HT1080 (cell line): ENCODE data around the gene MAP3K7CL. TPM values are rescaled to one million over a fixed set of nuclear protein-coding genes. Genes with fewer than 3 reads are reported as not detected.

ENCODE experiments used
- DNase-seq: peaks from one replicate; pipeline ENCODE4 v3.0.0-alpha.2; 2015; ENCODE audit warnings: low read depth
- total RNA-seq: library from RNA; depleted of rRNA; stranded (reverse); fragments of >200 nt; shearing (Covaris generic); gene quantifications from 2 replicates; pipeline ENCODE4 v1.2.3, GENCODE V29; 2014

MAP3K7CL gene
- total RNA-seq, 1 experiment from 2014 or later, result 5.6 TPM

DNA sequence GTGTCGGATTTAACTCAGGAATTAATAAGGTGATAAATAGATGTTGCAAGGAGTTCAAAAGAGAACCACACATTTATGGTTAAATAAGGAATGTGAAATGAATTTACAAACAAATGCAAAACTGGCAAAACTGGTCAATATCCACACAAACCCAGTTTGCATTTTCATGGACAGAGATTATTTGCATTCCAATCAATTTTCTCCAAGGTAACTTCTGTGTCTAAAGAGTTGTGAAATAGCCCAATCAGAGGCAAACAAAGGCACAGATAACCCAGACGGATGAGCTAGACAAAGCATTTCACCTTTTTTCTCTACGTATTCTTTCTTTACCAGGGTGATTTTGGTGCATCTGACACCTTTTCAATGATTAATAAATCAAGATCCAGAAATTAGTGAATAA is 63.9 kb downstream of the MAP3K7CL start:
- DNase-seq, result no peak

DNA sequence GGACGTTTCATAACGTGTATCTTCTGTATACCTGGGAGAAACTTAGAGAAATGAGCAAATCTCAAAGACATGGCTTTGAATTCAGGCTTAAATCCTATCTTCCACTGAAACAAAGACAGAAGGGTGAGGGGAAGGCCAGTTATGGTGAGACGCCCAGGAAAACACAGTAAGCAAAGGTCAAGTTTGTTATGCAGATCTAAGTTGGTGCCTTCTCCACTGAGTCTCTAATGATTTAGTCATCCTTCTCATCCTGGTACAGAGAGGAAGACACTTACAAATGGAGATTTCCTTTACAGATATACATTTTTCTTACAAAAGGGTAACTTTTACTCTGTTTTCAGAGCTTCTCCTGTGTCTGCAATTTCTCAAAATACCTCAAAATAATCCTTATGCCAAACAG is 64.4 kb downstream of the MAP3K7CL start:
- no peak for DNase-seq

DNA sequence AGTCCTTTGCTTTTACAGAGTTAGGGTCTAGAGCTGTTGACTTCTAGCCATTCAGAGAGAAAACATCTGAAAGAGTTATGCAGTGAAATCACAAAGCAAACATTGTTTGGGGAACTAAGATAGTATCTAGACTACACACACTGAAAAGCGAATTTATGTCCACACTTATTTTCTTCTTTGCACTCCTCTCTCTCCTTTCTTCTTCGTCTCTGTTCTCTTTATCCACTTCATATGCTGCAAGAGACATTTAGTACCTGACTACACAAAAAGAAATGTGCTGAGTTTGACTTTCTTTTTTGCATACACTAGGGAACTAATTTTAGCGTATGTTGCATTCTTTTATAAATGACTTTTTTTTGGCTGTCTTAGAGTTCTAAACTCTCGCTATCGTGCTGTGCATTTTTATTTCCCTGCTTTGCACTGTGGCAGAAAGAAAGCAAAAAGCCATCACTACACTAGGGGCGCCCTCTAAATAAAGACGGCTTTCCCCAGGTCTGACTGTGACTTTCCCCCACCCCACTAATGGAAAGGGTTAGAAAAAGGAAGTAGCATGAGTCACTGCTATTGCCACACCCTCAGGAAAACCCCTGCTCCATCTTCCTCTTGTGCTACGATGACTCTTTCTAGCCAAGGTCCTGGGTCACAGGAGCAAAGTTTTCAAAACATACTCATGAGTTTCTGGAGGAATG is 65.7 kb downstream of the MAP3K7CL start:
- peak; percentile 97 for DNase-seq

DNA sequence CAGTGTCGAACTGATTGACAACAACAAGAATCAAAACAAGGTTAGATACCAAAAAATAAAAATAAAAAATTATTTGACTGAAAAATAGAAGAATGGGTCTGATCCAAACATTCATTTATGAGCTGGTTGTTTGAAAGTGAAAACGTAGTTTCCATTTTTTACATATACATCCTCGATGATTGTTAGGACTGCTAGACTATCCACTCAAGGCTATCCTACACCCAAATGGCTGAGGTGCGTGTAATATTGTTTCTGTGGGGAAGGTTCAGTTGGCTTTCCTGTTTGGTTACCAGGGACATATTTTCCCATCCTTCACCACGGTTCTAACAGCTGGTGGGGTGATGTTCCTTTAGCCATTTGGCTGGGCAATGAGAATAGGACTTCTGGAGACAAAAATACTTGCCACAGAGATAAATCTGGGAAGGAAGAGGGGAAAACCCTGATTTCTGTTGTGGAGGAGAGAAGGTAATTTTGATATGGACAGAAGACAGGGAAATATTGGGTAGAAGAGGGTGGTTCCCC is 66.3 kb downstream of the MAP3K7CL start:
- DNase-seq, result no peak

DNA sequence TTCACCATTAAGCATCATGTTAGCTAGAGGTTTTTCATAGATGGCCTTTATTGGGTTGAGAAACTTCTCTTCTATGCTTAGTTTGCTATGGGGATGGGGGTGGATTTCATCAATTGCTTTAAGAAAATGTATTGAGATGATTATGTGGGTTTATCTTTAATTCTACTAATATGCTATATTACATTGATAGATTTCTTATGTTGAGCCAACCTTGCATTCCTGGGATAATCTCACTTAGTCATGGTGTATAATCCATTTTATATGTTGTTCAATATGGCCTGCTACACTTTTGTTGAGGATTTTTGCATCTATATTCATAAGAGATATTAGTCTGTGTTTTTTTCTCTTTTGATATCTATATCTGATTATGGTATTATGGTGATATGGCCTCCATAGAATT is 70.7 kb downstream of the MAP3K7CL start:
- DNase-seq, result no peak

DNA sequence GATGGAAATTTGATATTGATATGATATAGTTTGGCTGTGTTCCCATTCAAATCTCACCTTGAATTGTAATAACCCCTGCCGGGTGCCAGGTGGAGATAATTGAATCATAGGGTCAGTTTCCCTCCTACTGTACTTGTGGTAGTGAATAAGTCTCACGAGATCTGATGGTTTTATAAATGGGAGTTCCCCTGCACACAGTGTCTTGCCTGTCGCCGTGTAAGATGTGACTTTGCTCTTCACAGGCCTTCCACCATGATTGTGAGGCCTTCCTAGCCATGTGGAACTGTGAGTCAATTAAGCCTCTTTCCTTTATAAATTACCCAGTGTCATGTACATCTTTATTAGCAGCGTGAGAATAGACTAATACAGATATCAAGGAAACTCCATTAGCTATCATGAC is 74.6 kb downstream of the MAP3K7CL start:
- DNase-seq, result no peak

DNA sequence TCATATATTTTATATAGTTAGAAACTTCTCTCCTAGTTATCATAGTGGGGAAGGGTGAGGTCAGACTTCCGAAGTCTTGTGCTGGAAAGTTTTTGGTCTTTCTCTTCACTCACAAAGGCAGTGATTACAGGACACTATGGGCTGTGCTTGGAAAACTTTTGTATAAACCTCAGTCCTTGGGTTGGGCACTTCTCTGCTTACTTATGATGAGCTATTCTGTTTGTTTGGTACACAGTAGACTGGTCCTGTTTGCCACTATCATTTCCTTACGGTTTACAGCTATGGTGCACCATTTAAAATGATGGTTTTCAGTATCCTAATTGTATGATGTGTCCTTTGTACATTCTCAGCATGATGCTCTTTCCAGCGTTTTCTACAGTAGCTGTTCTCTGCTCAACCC is 75.5 kb downstream of the MAP3K7CL start:
- DNase-seq, result no peak

DNA sequence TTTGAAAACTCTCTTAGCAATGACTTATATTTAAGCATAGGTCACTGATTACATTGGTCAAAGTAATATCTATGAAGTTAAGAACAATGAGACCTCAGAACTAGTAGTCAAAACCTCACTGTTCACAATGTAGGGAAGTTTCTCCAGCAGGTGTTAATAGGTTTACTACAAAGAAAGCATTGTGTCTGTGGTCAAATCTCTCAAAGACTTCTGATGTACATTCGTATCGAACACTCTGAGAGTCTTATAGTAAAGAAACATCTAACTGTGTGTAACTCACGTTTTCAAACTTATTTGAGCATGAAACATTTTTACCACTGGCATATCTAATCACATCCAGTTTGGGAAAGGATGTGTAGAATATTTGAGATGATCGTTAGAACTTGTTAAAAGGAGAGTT is 76.0 kb downstream of the MAP3K7CL start:
- DNase-seq, result no peak

DNA sequence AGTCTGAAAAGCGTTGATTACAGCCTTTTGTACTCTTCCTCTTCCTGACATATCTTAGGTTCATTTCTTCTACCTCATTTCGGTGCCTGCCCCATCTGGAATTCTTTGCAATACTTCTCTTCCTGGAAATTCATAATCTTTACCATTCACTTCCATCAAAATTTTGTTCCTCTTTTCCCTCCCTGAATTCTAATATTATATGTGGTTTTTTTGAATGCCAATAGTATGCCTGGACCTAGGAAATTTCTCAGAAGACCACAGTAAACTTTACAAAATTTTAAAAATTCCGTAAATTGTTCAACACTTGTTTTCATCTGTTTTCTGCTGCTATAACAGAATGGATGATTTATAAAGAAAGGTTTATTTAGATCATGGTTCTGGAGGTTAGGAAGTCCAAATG is 76.8 kb downstream of the MAP3K7CL start:
- DNase-seq, result no peak

DNA sequence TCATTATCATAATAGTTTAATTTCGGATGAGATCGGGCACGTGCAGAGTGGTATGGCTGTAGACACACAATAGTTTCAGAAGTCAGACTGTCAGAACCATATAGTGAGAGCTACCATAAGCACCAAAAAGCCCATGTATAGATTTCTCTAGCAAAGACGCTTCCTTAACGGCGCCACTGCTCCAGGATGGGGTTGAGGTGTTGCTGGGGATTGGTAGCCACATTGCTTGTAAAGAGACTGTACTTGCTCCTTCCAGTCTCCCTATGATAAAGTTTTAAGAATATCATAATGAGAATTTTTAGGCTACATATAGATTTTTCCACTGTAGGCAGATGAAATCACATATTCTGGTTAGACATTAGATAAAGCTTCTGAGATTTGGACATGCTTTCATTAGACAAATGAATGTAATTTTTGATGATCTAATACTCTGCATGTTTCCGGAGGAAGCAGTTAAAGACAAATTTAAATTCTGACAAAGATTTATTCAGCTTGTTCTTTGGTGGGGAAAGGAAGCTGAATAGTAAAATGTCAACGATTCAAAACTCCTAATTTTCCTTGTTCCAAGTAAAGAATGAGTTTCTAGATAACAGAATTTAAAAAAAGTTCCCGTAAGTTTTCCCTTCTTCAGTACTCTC is 77.7 kb downstream of the MAP3K7CL start:
- no peak for DNase-seq

DNA sequence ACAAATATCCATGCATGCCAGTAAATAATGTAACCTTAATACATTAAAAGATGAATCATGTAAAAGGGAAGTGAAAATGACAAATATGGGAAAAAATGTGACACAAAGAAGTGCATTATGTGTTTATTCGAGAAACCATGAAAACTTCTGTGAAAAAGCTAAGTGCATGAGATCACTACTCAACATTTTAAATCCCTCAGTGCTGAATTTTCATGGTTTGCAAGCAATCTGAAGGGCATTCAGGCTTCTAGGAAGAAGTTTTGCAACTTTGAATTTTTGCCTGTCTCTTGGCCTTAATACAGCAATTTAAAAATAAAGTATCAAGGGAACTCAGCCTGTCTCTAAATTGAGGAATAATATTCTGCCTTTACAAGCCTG is 78.2 kb downstream of the MAP3K7CL start:
- DNase-seq, result peak; percentile 84

DNA sequence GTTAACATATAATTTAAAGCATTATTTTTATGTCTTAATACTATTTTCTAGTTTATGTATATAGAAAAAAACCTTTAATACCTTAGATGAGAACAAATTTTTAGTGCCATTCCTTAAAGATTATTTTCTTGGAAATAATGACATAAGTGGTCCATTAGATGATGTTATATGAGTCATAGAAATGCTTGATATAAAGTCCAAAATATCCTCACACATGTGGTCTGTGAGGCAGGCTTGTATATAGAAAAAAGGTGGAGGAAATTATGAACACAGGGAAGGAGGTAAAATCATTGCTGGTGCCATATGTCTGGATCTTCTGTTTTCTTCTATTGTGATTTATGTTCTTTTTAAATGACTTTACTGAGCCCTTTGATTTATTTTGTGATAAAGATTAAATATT is 79.3 kb downstream of the MAP3K7CL start:
- peak; percentile 23 for DNase-seq

DNA sequence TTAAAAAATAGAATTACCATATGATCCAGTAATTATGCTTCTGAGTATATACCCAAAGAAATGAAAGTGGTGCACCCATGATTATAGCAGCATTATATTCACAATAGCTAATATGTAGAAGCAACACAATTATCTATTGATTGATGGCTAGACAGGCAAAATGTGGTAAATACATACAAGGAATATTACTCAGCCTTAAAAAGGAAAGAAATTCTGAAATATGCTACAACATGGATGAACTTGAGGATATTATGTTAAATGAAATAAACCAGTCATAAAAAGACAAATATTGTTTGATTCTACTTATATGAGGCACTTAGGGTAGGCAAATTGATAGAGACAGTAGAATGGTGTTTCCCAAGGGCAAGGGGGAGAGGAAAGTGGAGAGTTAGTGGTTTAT is 80.8 kb downstream of the MAP3K7CL start:
- no peak for DNase-seq

DNA sequence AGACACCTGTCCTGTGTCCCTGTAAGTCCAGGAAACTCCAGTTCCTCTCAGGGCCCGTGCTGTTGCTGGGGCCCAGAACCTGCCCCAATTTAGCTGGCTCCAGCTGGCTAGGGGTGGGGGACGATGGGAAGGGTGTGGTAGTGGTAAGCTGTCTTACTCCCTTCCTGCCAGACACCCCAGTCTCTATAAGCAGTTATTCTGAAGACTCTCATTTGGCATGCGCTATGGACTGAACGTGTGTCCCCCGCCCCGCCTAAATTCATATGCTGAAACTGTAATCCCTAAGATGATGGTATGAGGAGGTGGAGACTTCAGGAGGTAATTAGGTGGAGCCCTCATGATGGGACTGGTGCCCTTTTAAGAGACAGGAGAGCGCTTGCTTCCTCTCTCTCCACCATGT is 82.0 kb downstream of the MAP3K7CL start:
- no peak for DNase-seq

DNA sequence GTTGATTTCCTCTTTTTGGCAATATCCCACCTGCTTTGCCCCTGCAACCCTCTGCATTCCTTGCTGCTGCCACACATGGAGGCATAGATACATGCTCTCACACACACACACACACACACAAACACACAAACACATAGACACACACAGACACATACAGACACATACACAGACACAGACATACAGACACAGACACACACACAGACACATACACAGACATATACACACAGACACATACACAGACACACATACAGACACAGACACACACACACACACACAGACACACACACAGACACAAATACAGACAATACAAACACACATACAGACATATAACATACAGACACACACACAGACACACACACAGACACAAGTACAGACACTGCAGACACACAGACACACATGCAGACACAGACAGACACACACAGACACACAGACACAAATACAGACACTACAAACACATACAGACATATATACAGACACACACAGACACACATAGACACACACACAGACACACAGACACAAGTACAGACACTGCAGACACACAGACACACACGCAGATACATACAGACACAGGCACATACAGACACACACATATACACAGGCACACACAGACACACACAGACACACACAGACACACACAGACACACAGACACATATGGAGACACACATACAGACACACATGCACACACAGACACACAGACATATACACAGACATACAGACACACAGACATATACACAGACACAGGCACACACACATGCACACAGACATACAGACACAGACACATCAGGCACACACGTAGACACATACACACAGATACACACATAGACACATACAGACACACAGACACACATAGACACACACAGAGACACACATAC is 83.3 kb downstream of the MAP3K7CL start:
- no peak for DNase-seq

DNA sequence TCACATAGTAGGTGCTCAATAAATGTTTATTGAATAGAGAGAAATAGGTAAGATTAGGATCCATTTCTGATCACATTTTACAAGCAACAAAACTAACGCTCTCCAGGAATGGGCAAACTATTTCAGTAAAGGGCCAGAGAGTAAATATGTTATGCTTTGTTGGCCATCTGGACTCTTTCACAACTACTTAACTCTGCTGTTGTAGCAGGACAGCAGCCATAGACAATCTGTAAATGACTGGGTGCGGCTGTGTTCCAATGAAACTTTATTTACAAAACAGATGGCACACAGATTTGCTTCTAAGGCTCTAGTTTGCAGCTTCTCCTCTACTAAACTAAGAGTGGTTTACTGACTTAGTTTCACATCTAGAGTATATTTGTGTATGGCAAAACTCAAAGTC is 85.3 kb downstream of the MAP3K7CL start:
- DNase-seq, result no peak

DNA sequence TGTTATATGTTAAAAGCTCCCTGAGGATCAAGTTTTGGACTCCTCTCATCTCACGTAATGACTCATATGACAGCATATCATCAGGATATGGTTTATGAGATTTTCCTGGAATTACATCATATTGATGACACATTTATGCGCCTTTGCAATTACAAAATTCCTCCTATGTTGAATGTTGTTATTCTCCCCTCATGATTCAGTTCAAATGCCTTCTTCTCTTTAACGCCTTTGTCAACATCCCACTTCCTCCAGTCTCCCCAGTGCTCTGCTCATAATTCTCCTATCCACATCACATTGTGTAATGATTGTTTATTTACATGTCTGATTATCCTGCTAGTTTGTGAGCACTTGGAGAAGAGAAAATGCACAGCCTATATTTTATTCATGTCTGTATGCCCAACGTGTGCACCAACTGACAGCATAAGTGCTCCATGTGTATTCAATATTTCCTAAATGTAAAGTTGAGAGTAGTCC is 87.4 kb downstream of the MAP3K7CL start:
- peak; percentile 98 for DNase-seq

DNA sequence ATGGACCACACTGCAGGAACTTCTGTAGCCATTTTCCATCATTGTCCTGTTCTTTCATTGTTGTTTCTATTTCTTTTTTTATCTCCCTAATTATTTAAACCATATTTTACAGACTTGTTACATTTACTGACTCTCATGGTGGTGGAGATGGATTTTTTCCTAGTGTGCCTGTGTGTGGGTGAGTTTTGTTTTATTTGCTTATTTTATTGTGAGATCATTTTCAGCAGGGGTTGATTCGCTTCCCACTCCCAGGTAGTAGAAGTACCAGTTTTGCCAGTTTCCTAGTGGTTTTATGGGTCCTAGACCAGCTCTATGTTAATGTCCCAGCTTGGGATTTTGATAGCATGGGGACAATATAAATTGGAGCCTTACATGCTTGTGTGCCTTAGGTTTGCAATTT is 88.3 kb downstream of the MAP3K7CL start:
- DNase-seq, result no peak

DNA sequence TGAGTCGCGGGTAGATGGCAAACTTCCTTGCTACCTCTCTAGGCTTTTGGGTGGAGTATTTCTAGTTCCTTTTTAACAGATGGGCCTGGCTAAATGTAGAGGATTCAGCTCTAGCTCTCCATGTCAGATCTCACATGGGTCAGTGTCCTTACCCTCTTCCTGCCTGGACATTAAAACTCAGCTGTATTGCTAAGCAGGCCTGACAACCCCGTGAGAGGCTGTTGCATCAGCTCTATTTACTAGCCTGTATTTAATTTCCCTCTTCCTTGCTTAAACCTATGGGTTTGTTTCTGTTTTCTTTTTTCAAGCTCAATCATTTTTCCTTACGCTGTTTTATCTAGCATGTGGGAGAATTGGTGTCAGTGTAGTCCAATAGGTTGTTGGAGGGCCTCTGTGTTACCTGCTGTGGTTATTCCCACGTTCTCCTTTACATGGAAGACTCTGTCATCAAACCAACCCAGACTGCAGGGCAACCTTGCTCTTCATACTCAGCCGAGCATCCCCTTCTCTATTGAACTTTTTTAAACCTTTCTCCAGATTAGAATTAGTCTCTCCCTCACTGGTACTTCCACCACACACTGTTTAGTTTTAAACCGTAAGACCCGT is 88.8 kb downstream of the MAP3K7CL start:
- DNase-seq, result no peak

DNA sequence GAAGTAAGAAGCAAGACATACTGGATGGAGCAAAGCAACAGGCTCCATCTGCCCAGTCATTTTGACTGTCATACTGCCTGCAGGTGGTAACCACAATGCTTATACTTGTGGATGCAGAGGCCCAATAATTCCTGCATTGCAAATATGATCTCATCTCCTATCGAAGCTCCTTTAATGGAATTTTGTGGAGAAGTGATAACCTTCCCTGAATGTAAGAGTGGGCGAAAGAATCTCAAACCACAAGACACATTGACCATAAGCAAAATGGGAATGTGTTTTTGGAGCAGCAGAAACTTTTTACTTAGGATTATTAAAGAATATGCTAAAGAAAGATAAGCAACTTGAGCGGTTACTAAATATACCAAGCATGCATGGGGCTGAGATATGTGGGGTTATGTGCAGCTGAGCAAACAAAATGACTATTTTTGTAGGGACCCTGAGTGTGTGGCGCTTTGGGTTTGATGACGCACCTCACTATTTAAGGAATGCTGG is 90.9 kb downstream of the MAP3K7CL start:
- DNase-seq, result peak; percentile 85

DNA sequence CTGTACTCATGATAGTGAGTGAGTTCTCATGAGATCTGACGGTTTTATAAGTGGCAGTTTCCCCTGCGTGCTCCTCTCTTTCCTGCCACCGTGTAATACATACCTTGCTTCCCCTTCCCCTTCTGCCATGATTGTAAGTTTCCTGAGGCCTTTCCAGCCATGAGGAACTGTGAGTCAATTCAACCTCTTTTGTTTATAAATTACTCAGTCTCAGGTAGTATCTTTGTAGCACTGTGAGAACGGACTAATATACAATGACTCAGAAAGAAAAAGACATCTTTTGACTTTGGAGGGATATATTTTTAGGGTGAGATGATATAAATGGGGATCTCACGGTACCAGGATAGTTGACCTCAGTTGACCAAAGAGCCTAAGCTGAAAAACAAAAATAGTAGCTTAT is 93.6 kb downstream of the MAP3K7CL start:
- DNase-seq, result no peak
